SJCRH30 (cell line): ENCODE measurements around the gene TCIRG1. TPM values are rescaled to one million over a fixed set of nuclear protein-coding genes. Genes with fewer than 3 reads are reported as not detected.

Source experiments
- DNase-seq, 2 experiments: peaks; one replicate each; pipeline ENCODE4 v3.0.0-alpha.2; 2015 to 2020
- H3K27ac ChIP-seq: fragments of 250-450 bp; sonication (Bioruptor Pico); 2 replicates; pipeline ENCODE4 v1.5.1; 2020; ENCODE audit warnings: mild to moderate bottlenecking, moderate library complexity
- H3K27me3 ChIP-seq: fragments of 250-450 bp; sonication (Bioruptor Pico); 2 replicates; pipeline ENCODE4 v1.5.1; 2020; ENCODE audit warnings: mild to moderate bottlenecking, moderate library complexity
- H3K36me3 ChIP-seq: fragments of 250-450 bp; sonication (Bioruptor Pico); 2 replicates; pipeline ENCODE4 v1.5.1; 2020; ENCODE audit warnings: mild to moderate bottlenecking, moderate library complexity
- H3K4me1 ChIP-seq: fragments of 250-450 bp; sonication (Bioruptor Pico); 2 replicates; pipeline ENCODE4 v1.5.1; 2020; ENCODE audit warnings: mild to moderate bottlenecking, moderate library complexity
- H3K4me3 ChIP-seq: fragments of 250-450 bp; sonication (Bioruptor Pico); 2 replicates; pipeline ENCODE4 v1.5.1; 2020; ENCODE audit warnings: mild to moderate bottlenecking, moderate library complexity
- H3K9me3 ChIP-seq: fragments of 250-450 bp; sonication (Bioruptor Pico); replicated peaks from 2 replicates; pipeline ENCODE4 v1.5.1; 2020; ENCODE audit warnings: mild to moderate bottlenecking, moderate library complexity
- total RNA-seq: library from RNA; depleted of rRNA; stranded (reverse); fragments of >200 nt; shearing (Covaris generic); gene quantifications from 2 replicates; pipeline ENCODE4 v1.2.3, GENCODE V29; 2014

TCIRG1 gene
- total RNA-seq, 1 experiment from 2014 or later = 6.1 TPM

DNA sequence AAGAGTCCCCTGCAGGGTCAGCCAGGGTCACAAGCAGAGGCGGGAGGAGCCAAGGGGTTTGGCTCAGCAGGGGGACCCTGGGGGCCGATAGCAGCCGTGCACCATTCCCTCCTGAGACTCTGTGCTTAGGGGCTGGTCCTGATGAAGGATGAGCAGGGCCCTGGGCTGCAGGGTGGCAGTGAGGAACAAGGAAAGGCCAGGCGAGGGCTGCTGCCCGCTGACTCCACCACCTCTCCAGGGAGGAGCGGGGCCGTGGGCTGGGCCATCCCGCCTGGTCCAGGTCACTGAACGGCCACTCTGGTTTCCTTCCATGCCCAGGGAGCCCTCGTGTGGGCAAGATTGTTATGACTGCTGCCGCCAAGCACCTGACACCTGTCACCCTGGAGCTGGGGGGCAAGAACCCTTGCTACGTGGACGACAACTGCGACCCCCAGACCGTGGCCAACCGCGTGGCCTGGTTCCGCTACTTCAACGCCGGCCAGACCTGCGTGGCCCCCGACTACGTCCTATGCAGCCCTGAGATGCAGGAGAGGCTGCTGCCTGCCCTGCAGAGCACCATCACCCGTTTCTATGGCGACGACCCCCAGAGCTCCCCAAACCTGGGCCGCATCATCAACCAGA, 17.5 kb upstream of the TCIRG1 start:
- Histone ChIP-seq H3K4me1 (peaks cover 4% of the 10 kb centered on the region; the same call in 1 of the 2 replicates), H3K9me3 (no peaks in the 10 kb centered on the region), H3K27me3 (no peaks in the 10 kb centered on the region), H3K36me3 (no peaks in the 10 kb centered on the region), H3K27ac (no peak overlapping the region), H3K4me3 (no peak overlapping the region)
- peak in 1 of 2 experiments; percentile 42 for DNase-seq

- Histone ChIP-seq H3K4me1 (no peaks in the 10 kb centered on the region), H3K36me3 (no peaks in the 10 kb centered on the region), H3K9me3 (no peaks in the 10 kb centered on the region)
These were observed 16.3 kb upstream of the TCIRG1 start for GRCh38 chr11:68022531-68022930.

GRCh38 chr11:68024508-68024907, 14.3 kb upstream of the TCIRG1 start:
- H3K27me3 ChIP-seq = no peaks in the 10 kb centered on the region
- no peak overlapping the region for H3K27ac ChIP-seq
- H3K36me3 ChIP-seq = no peaks in the 10 kb centered on the region
- H3K9me3 ChIP-seq = no peaks in the 10 kb centered on the region
- H3K4me1 ChIP-seq = no peaks in the 10 kb centered on the region
- no peak overlapping the region for H3K4me3 ChIP-seq
- no peak for DNase-seq

More at GRCh38 chr11:68022531-68022930, 16.3 kb upstream of the TCIRG1 start:
- no peaks in the 10 kb centered on the region for H3K27me3 ChIP-seq
- DNase-seq = no peak
- no peak overlapping the region for H3K4me3 ChIP-seq
- H3K27ac ChIP-seq = no peak overlapping the region

DNA sequence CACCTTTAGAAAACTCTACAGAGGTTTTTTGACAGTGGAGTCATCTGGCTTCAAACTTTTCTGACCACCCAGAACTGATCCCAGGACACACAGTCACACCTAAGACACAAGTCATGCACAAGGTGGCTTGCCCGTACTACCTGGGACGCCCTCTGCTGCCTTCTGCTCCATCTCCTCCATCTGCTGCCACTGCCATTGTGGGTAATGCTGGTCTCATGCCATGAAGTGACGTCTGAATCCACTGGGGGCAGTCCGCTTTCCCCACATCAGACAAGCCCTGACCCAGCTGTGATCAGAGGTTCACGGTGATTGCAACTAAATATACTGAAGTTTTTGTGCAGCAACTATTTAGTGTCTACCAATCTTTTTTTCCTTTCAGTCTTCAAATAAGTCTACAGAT, 13.8 kb upstream of the TCIRG1 start:
- no peak overlapping the region for H3K4me3 ChIP-seq
- no peaks in the 10 kb centered on the region for H3K9me3 ChIP-seq
- no peaks in the 10 kb centered on the region for H3K27me3 ChIP-seq
- no peak for DNase-seq
- no peaks in the 10 kb centered on the region for H3K4me1 ChIP-seq
- no peaks in the 10 kb centered on the region for H3K36me3 ChIP-seq
- H3K27ac ChIP-seq = no peak overlapping the region

DNA sequence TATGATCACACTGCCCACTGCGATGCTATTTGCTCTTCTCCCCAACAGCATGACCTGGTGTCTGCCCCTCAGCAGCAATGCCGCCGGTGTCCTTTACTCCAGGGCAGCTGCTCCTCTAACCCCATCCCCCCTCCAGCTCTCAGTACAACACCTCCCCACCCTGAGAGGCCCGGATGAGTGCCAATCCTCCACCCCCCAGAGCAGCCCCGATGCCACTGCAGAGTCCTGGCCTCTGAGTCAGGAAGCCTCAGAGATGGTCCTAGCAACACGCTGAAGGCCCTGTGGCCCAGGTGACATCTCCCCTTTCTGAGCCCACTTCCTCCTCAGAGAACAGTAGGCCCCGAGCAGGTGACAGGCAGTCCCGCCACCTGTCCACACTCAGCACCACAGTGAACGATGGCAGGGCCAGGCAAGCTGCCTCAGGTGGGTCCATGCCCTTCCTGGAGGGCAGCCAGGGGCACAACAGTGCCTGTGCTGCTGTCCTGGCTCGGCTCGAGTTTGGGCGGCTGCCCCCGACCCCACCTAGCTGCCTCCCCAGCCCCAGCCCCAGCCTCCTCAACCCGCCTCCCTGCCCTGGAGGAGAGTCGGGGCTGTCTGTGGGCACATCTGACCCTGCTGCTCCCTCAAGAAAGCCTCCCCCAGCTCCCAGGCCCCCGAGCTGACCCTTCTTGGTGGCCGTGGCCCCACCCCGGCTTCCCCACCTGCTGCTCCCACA, 12.3 kb upstream of the TCIRG1 start:
- H3K4me1 ChIP-seq = no peaks in the 10 kb centered on the region

DNA sequence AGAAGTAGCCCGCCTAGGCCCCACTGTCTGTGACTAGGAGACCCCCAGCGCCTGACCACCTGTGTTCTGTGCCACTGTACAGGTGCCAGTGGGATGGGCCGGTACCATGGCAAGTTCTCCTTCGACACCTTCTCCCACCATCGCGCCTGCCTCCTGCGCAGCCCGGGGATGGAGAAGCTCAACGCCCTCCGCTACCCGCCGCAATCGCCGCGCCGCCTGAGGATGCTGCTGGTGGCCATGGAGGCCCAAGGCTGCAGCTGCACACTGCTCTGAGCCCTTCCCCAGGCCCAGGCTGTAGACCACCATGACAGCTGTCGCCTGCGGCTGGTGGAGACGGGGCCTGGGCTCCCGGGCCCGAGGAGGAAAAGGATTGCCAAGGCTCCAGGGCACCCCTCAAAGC, 11.2 kb upstream of the TCIRG1 start:
- DNase-seq = no peak
- Histone ChIP-seq H3K36me3 (no peaks in the 10 kb centered on the region), H3K4me1 (no peaks in the 10 kb centered on the region), H3K27ac (no peak overlapping the region), H3K4me3 (no peak overlapping the region), H3K27me3 (no peaks in the 10 kb centered on the region), H3K9me3 (no peaks in the 10 kb centered on the region)

More for the DNA sequence above, 12.3 kb upstream of the TCIRG1 start:
- Histone ChIP-seq H3K4me3 (no peak overlapping the region), H3K27ac (no peak overlapping the region), H3K27me3 (no peaks in the 10 kb centered on the region), H3K36me3 (no peaks in the 10 kb centered on the region), H3K9me3 (no peaks in the 10 kb centered on the region)
- DNase-seq = no peak

GRCh38 chr11:68028802-68029545, 9.9 kb upstream of the TCIRG1 start:
- Histone ChIP-seq H3K9me3 (no peaks in the 10 kb centered on the region), H3K27ac (no peak overlapping the region), H3K27me3 (no peaks in the 10 kb centered on the region), H3K4me1 (no peaks in the 10 kb centered on the region), H3K36me3 (no peaks in the 10 kb centered on the region), H3K4me3 (no peak overlapping the region)
- no peak for DNase-seq

DNA sequence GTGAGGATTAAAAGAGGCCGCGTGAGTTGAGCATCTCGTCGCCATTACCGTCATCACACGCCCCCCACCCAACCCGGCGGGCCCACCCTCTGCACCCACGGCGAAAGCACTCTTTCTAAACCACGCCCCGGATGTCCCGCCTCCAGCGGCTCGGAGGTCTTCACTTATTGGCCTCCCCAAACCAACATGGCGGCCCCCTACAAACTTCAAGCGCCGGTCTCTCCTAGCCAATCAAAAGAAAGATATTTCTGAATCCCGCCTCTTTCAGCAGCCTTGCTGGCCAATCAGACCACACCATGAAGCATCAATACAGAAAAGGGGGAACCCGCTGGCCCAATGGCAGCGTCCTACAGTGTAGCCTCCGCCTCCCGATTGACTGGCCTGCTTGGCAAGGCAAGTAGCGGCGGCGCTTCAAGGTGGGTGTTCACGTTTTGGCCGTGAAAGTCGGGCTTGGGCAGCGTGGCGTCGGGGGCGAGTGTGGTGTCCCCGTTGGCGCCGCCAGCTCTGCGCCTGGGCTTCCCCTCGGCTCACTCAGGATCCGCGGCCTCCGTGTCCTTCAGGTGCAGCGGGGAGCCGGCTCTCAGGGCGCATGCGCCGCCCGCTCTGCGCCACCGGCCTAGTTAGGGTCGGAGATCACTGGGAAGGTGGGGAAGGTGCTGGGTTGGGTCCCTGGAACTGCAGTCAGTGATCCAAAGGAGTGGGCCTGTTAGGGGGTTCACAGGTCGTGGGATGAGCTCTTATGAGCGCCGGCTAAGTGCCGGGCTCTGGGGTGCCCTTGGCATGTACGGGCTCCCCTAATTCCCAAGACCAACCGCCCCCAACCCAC, 8.3 kb upstream of the TCIRG1 start, which contains the start of gene NDUFS8:
NDUFS8 (plus strand) TSS at position 364 of the 826 bp plus-strand sequence. CDS start 1,471 bp downstream, outside the sequence.
- H3K4me1 ChIP-seq = no peaks in the 10 kb centered on the region
- H3K4me3 ChIP-seq = peak within 1 kb of the TSS; percentile 92
- DNase-seq = peak; percentile 95 to 99
- H3K27me3 ChIP-seq = no peaks in the 10 kb centered on the region
- H3K9me3 ChIP-seq = no peaks in the 10 kb centered on the region
- no peaks in the 10 kb centered on the region; the same call in 1 of the 2 replicates for H3K36me3 ChIP-seq
- H3K27ac ChIP-seq = peak within 1 kb of the TSS; percentile 48

DNA sequence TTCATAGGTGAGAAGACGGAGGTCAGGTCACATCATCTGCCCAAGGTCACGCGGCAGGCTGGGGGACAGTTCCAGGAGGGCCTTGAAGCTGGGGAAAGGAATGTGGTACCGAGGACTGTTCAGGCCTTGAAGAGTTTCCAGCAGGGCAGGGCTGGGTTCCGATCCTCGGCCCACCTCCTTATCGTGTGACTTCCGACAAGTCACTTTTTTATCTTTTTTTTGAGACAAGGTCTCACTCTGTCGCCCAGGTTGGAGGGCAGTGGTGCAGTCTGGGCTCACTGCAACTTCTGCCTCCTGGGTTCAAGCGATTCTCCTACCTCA, 7.7 kb upstream of the TCIRG1 start:
- H3K9me3 ChIP-seq = no peaks in the 10 kb centered on the region
- H3K27me3 ChIP-seq = no peaks in the 10 kb centered on the region
- DNase-seq = no peak
- no peaks in the 10 kb centered on the region; the same call in 1 of the 2 replicates for H3K36me3 ChIP-seq
- H3K27ac ChIP-seq = peak overlapping the region; percentile 48
- H3K4me1 ChIP-seq = no peaks in the 10 kb centered on the region
- peak overlapping the region; percentile 92 for H3K4me3 ChIP-seq

- no peaks in the 10 kb centered on the region; the same call in 1 of the 2 replicates for H3K36me3 ChIP-seq
- no peak overlapping the region for H3K27ac ChIP-seq
- H3K4me3 ChIP-seq = no peak overlapping the region
- no peaks in the 10 kb centered on the region for H3K27me3 ChIP-seq
- H3K4me1 ChIP-seq = no peaks in the 10 kb centered on the region
- no peaks in the 10 kb centered on the region for H3K9me3 ChIP-seq
- DNase-seq = no peak
These were observed 6.8 kb upstream of the TCIRG1 start for GRCh38 chr11:68032003-68032402.

DNA sequence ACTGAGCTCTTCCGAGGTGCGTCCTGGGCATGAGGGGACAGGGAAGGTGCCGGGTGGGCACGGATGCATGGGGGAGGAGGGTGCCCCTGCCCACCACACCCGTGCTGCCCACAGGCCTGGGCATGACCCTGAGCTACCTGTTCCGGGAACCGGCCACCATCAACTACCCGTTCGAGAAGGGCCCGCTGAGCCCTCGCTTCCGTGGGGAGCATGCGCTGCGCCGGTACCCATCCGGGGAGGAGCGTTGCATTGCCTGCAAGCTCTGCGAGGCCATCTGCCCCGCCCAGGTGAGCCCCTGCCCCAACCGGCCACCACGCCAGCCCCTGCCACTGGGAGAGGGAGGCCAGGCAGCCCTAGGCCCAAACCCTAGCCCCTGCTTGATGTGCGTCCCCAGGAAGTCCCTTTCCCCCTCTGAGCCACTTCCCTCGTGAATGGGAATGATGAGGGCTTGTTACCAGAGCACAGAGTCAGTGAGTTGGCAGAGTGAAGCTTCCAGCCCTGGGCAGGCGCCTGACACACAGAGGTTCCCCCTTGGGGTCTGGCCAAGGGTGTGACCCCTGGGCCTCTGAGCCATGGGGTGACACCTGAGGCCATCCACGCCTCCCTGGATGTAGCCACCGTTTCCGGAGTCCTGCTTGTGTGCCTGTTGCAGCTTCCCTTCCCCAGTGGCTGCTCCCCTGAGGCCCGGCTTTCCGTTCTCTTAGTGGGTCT, 5.7 kb upstream of the TCIRG1 start:
- Histone ChIP-seq H3K4me1 (peaks cover 4% of the 10 kb centered on the region), H3K36me3 (no peaks in the 10 kb centered on the region; the same call in 1 of the 2 replicates), H3K9me3 (no peaks in the 10 kb centered on the region), H3K27me3 (no peaks in the 10 kb centered on the region), H3K4me3 (no peak overlapping the region), H3K27ac (no peak overlapping the region)
- no peak for DNase-seq

GRCh38 chr11:68033708-68034045, 5.1 kb upstream of the TCIRG1 start:
- Histone ChIP-seq H3K9me3 (no peaks in the 10 kb centered on the region), H3K27me3 (no peaks in the 10 kb centered on the region), H3K4me1 (peaks cover 9% of the 10 kb centered on the region), H3K4me3 (no peak overlapping the region), H3K36me3 (no peaks in the 10 kb centered on the region; the same call in 1 of the 2 replicates), H3K27ac (no peak overlapping the region)
- no peak for DNase-seq

- no peak for DNase-seq
These were observed 3.5 kb upstream of the TCIRG1 start for GRCh38 chr11:68035266-68035876.

More at GRCh38 chr11:68035266-68035876, 3.5 kb upstream of the TCIRG1 start:
- H3K4me3 ChIP-seq = no peak overlapping the region
- no peaks in the 10 kb centered on the region for H3K27me3 ChIP-seq
- H3K4me1 ChIP-seq = peaks cover 9% of the 10 kb centered on the region
- no peaks in the 10 kb centered on the region for H3K9me3 ChIP-seq
- no peaks in the 10 kb centered on the region; the same call in 1 of the 2 replicates for H3K36me3 ChIP-seq
- no peak overlapping the region for H3K27ac ChIP-seq
